ENCODE measurements around the gene COX6A2. TPM values are rescaled to one million over a fixed set of nuclear protein-coding genes. Genes with fewer than 3 reads are reported as not detected.

COX6A2 gene
- total and polyA plus RNA-seq, 5 experiments from 2014 or later: not detected

DNA sequence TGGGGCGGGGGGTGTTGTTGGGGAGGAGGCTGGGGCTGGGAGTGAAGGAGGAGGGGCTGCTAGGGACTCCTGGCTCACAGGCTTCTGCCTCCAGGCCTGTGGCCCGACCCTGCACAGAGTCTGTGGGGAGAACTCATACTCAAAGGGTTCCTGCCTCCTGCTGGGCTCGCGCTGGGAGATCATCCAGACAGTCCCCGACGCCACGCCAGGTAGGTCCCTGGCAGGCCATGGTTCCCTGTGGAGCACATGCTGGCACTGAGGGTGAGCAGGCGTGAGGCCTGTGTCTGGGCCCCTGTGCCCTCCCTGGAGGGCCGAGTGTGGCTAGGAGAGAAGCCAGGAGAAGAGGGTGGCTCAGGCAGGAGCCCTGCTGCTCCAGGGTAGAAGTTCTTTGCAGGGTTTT, 30.5 kb downstream of the COX6A2 start:
- POLR2A ChIA-PET: no interaction called here
- H3K27ac Mint-ChIP-seq: no peak overlapping the region
- DNase-seq: no peak

DNA sequence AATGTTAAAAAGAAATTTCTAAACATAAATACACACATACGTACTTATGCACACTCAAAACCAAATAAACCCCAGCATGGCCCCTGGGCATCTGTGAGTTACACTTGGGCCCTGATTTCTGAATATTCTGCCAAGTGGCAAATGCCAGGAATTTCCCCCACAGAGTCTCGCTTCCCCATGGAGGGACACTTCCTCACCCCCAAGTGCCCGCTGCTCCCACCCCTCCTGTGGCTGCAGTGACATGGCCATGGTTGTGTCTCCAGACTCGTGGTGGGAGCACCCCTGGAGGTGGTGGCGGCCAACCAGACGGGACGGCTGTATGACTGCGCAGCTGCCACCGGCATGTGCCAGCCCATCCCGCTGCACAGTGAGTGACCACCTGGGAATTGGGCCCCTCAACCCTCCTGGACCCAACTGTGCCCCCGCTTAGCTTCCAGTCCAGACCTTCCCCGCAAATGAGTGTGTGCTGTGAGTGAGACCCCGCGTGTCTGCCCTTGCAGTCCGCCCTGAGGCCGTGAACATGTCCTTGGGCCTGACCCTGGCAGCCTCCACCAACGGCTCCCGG, 31.0 kb downstream of the COX6A2 start:
- Mint-ChIP-seq H3K27me3 (peaks cover 0 to 3% (median 0%) of the 10 kb centered on the region in 5 donors), H3K27ac (peak overlapping the region in 1 of 10 donors; percentile 3), H3K36me3 (peaks cover 0 to 10% (median 4%) of the 10 kb centered on the region in 3 donors), H3K4me3 (no peak overlapping the region), H3K4me1 (peaks cover 0 to 22% (median 15%) of the 10 kb centered on the region in 4 donors), H3K9me3 (peaks cover 0 to 14% (median 2%) of the 10 kb centered on the region in 9 donors)
- no peak for DNase-seq
- POLR2A ChIA-PET: no interaction called here
- no peak for ATAC-seq

More for the DNA sequence above, 30.5 kb downstream of the COX6A2 start:
- no peak for ATAC-seq
- Mint-ChIP-seq H3K4me3 (no peak overlapping the region), H3K9me3 (peaks cover 0 to 14% (median 2%) of the 10 kb centered on the region in 9 donors), H3K36me3 (peaks cover 0 to 10% (median 4%) of the 10 kb centered on the region in 3 donors), H3K4me1 (peaks cover 0 to 25% (median 15%) of the 10 kb centered on the region in 4 donors), H3K27me3 (peaks cover 0 to 3% (median 0%) of the 10 kb centered on the region in 5 donors)

DNA sequence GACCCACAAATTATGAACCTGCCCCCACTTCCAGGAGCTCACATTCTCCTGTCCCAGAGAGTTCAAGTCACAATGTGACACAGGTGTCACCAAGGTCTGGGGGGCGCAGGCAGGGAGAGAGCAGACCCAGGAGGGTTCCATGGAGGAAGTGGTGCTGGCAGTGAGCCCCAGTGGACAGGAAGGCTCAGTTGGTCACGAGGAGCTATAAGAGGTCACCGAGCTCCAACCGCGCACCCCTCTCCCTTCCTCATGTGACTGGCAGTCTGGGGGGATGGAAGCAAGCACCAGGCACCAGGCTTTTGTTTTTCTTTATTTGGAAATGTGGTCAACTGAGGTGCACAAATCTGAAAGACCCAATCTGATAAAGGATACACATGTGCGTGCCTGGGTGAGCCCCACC, 32.5 kb downstream of the COX6A2 start:
- POLR2A ChIA-PET: no interaction called here
- Mint-ChIP-seq H3K4me1 (peaks cover 0 to 22% (median 14%) of the 10 kb centered on the region in 4 donors), H3K27me3 (peaks cover 0 to 3% (median 0%) of the 10 kb centered on the region in 5 donors), H3K4me3 (no peak overlapping the region), H3K9me3 (peaks cover 0 to 14% (median 2%) of the 10 kb centered on the region in 9 donors), H3K36me3 (peaks cover 0 to 10% (median 4%) of the 10 kb centered on the region in 3 donors), H3K27ac (no peak overlapping the region)
- ATAC-seq (no peak), DNase-seq (no peak)

DNA sequence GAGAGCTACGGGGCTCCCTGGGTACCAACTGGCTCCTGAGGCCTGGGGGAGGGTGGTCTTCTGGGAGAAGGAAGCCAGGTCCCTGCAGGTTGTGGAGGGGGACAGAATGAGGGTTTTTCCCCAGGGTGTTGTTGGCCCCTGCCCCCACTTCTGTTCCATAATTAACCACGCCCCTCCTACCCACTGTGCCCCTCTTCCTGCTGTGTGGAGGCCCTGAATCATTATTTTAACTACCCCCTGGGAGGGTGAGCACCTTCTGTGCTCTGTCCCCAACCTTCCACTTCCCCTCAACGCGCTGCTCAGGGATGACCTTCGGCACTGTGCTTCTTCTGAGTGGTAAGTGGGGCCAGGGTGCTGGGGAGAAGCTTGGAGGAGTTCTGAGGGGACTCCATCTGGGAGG, 35.1 kb downstream of the COX6A2 start, which contains the start of gene ITGAD:
Gene ITGAD, plus strand, starts transcription at position 280 of the 400 bp plus-strand sequence. Its CDS starts 26 bp downstream, at position 306.
- H3K36me3 Mint-ChIP-seq: no peaks in the 10 kb centered on the region

DNA sequence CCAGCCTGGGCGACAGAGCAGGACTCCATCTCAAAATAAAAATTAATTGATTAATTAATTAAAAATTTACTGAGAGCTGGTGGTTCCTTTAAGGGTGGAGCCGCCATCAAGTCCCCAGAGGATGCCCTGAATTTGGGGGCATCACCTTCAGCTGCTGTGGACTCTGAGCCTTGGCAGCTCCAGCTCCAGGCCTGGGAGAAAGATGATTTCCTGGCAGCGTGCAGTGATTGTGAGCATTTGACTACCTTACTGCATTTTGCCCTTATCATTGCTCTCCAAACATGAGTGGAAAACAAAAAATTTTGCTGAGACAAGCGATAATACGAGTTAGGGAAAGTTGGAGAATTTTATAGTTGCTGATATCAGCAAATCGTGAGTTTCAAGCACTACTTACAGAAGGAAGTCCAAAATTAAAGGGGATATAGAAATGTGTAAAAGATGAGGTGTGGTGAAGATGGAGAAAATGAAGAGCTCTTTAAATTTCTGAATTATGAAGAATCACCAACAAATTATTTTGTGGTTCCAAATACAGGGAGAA, 37.6 kb downstream of the COX6A2 start:
- H3K27ac Mint-ChIP-seq: no peak overlapping the region
- POLR2A ChIA-PET: no interaction called here
- ATAC-seq (no peak), DNase-seq (no peak)
- H3K36me3 Mint-ChIP-seq: no peaks in the 10 kb centered on the region
- H3K4me3 Mint-ChIP-seq: no peak overlapping the region
- H3K9me3 Mint-ChIP-seq: no peaks in the 10 kb centered on the region
- peaks cover 0 to 4% (median 0%) of the 10 kb centered on the region in 4 donors for H3K4me1 Mint-ChIP-seq
- peaks cover 1 to 17% (median 5%) of the 10 kb centered on the region in 5 donors for H3K27me3 Mint-ChIP-seq

More for the DNA sequence above, 35.1 kb downstream of the COX6A2 start, which contains the start of gene ITGAD:
- ATAC-seq (no peak), DNase-seq (no peak)
- Mint-ChIP-seq H3K4me1 (no peaks in the 10 kb centered on the region), H3K27me3 (peaks cover 0 to 17% (median 3%) of the 10 kb centered on the region in 5 donors), H3K4me3 (peak within 1 kb of the TSS in 1 of 10 donors; percentile 40), H3K9me3 (no peaks in the 10 kb centered on the region), H3K27ac (no peak within 1 kb of the TSS)
- POLR2A ChIA-PET: no interaction called here

DNA sequence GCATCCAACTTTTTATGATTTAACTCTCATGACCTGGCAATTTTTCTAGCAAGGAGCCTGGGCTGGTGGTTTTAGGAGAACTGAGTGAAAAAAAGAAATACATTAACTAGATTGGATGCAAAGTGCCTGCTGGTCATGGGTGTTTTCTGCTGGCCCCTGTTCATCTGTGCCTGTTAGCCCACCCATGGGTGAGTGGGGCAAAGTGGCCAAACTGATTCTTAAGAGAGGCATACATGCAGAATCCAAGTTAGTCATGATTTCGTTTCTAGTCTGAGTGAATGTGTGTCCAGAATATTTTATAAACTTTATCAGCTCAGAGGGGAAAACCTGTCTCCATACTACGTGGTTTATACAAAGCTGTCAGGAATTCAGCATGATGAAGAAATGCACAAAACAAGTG, 39.6 kb downstream of the COX6A2 start:
- ATAC-seq (no peak), DNase-seq (no peak)
- Mint-ChIP-seq H3K4me3 (no peak overlapping the region), H3K27ac (no peak overlapping the region), H3K9me3 (no peaks in the 10 kb centered on the region), H3K4me1 (peaks cover 0 to 7% (median 0%) of the 10 kb centered on the region in 4 donors), H3K27me3 (peaks cover 1 to 17% (median 8%) of the 10 kb centered on the region in 5 donors), H3K36me3 (no peaks in the 10 kb centered on the region)
- POLR2A ChIA-PET: no interaction called here

DNA sequence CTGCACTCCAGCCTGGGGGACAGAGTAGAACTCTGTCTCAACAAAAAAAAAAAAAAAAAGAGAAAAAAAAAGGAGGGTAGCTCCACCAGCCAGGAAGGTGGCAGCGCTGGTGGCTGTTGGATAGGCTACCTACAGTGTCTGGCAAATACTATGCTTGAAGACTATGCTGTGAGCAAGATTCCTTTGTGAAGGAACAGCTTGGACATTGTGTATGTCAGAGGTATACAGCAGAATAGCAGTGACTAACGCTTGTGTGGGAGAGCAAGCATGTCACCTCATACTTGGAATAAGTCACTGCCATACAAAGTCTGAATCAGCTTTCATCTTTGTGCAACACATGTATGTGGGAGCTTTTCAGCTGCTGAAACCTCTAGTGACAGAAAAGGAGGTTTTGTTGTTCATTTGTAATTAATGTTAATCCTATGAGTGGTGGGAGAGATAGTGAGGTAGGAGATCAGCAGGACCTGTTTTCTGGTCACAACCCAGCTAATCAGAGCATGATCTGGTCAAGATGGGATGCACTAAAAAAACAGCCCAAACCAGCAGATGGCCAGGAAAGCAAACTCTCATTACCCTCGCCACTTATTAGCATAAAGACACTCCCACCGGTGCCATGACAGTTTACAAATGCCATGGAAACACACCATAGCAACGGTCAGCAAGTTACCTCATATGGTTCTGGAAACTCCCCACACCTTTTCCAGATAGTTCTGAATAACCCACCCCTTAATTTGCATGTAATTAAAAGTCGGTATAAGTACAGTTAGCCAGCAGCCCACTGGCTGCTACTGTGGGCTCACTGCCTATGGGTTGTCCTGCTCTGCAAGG, 41.8 kb downstream of the COX6A2 start:
- no peak for DNase-seq
- Mint-ChIP-seq H3K9me3 (no peaks in the 10 kb centered on the region), H3K4me3 (no peak overlapping the region), H3K27me3 (peaks cover 0 to 17% (median 8%) of the 10 kb centered on the region in 5 donors), H3K4me1 (peaks cover 3 to 10% (median 5%) of the 10 kb centered on the region in 4 donors), H3K27ac (no peak overlapping the region), H3K36me3 (no peaks in the 10 kb centered on the region)
- ATAC-seq: peak in 1 of 2 donors; percentile 23
- POLR2A ChIA-PET: interaction anchor here (1.1 kb wide), 1 partner anchor 209 kb away, joined by 3 read pairs; no protein-coding TSS in a partner anchor

DNA sequence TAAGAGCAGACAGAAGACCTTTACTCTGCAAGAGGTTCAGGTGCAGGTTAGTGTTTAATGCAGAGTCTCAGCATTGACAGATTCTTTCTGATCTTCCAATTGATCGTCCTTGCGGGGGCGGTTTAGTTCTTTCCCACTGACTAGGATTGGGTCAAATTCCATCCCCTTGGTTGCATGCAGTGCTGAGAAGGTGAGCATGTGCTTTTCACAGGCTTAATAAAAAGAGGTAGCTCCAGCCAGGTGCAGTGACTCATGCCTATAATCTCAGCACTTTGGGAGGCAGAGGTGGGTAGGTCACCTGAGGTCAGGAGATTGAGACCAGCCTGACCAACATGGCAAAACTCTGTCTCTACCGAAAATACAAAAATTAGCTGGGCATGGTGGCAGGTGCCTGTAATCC, 42.5 kb downstream of the COX6A2 start:
- no peaks in the 10 kb centered on the region for H3K36me3 Mint-ChIP-seq
- POLR2A ChIA-PET: interaction anchor here (1.1 kb wide), 1 partner anchor 208 kb away, joined by 3 read pairs; no protein-coding TSS in a partner anchor
- peaks cover 0 to 17% (median 8%) of the 10 kb centered on the region in 5 donors for H3K27me3 Mint-ChIP-seq
- ATAC-seq: no peak
- H3K27ac Mint-ChIP-seq: no peak overlapping the region
- H3K9me3 Mint-ChIP-seq: no peaks in the 10 kb centered on the region
- peaks cover 3 to 10% (median 5%) of the 10 kb centered on the region in 4 donors for H3K4me1 Mint-ChIP-seq
- DNase-seq: no peak
- no peak overlapping the region for H3K4me3 Mint-ChIP-seq

DNA sequence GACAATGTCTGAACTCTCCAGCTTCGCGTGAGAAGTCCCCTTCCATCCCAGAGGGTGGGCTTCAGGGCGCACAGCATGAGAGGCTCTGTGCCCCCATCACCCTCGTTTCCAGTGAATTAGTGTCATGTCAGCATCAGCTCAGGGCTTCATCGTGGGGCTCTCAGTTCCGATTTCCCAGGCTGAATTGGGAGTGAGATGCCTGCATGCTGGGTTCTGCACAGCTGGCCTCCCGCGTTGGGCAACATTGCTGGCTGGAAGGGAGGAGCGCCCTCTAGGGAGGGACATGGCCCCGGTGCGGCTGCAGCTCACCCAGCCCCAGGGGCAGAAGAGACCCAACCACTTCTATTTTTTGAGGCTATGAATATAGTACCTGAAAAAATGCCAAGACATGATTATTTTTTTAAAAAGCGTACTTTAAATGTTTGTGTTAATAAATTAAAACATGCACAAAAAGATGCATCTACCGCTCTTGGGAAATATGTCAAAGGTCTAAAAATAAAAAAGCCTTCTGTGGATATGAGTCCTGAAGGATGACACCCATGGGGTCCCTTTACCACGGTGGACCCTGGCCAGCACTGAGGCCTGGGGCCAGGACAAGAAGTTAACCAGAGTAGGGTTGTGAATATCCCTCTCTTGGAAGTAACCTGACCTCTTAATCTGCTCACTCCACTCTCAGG, 45.5 kb downstream of the COX6A2 start:
- Mint-ChIP-seq H3K4me1 (peaks cover 5 to 12% (median 6%) of the 10 kb centered on the region in 4 donors), H3K4me3 (no peak overlapping the region), H3K36me3 (no peaks in the 10 kb centered on the region), H3K9me3 (no peaks in the 10 kb centered on the region), H3K27ac (peak overlapping the region in 3 of 10 donors; percentile 38 to 53 (median 48)), H3K27me3 (peaks cover 0 to 5% (median 1%) of the 10 kb centered on the region in 5 donors)
- ATAC-seq: peak; percentile 86 to 89
- DNase-seq: peak; percentile 34 to 79 (median 62)
- POLR2A ChIA-PET: interaction anchor here (0.5 to 1.7 kb wide), 11 partner anchors 20 to 433 kb away, joined by 3 to 9 read pairs (median 4); partner anchors contain the start of genes FUS and KAT8

DNA sequence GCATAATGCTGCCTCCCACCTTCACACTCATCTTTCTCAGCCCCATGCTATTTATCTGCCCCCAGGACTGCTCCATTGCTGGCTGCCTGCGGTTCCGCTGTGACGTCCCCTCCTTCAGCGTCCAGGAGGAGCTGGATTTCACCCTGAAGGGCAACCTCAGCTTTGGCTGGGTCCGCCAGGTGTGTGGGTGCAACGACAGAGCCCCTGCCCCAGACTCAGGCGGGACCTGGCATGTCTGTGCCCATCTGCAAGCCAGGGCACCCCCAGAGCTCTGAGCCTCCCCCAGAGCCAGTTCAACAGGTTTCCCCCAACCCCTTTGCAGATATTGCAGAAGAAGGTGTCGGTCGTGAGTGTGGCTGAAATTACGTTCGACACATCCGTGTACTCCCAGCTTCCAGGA, 48.0 kb downstream of the COX6A2 start:
- H3K9me3 Mint-ChIP-seq: peaks cover 0 to 5% (median 3%) of the 10 kb centered on the region in 9 donors
- peaks cover 5 to 14% (median 8%) of the 10 kb centered on the region in 4 donors for H3K4me1 Mint-ChIP-seq
- DNase-seq: no peak
- H3K27me3 Mint-ChIP-seq: peaks cover 0 to 3% (median 0%) of the 10 kb centered on the region in 5 donors
- no peak overlapping the region for H3K4me3 Mint-ChIP-seq
- no peak for ATAC-seq
- H3K36me3 Mint-ChIP-seq: peaks cover 0 to under 1% (median 0%) of the 10 kb centered on the region in 3 donors
- POLR2A ChIA-PET: no interaction called here
- no peak overlapping the region for H3K27ac Mint-ChIP-seq
